ENCODE data around the gene ESRRA.
A peak's percentile ranks its signal among the peaks of the same experiment; 100 is the strongest.
"Not testable (repeated sequence)": the region's sequence is repeated elsewhere in the genome, so short reads cannot be mapped to it uniquely, and the experiment has no call there.

The ESRRA gene

DNA sequence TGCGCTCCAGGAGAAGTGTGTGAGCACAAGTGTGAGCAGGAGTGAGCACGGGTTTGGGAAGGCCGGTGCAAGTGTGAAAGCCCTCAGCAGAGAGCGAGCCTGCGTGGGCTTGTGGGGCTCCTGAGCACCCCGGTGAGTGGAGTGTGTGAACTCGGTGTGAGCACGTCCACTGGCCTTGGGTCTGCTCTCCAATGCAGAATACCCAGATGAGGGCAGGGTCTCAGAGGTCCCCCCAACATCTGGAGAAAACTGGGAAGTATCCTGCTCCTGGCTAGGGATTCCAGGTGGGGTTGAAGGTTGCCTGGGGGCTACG lies 1.2 kb downstream of the ESRRA start:
- DNase-seq: no peak
- ChIA-PET CTCF (interaction anchor here (1.4 to 2.7 kb wide), 3 partner anchors 10 to 34 kb away, joined by 3 to 14 read pairs (median 13); partner anchors contain the start of genes PRDX5 and TRMT112), POLR2A (no interaction called here)
- WGBS (ENCODE audit: insufficient coverage): 23% methylated on average over 9 of the region's 9 CpGs
- Histone ChIP-seq H3K27me3 (replicated peaks in 2 of 5; ENCODE audit: control insufficient read depth in 4 of 5, insufficient read depth in 5 of 5, low read length in 4 of 5) (peaks cover 0 to 5% (median 3%) of the 10 kb centered on the region in 5 experiments), H3K27ac (ENCODE audit: insufficient read depth in 1 of 2, low read depth in 1 of 2, low read length in 2 of 2, poor library complexity in 1 of 2, severe bottlenecking in 2 of 2) (peak overlapping the region in 1 of 2 experiments; percentile 60), H3K9me3 (ENCODE audit: control extremely low read depth in 1 of 5, control insufficient read depth in 4 of 5, insufficient read depth in 2 of 5, low read depth in 1 of 5, low read length in 4 of 5) (no peaks in the 10 kb centered on the region), H3K36me3 (ENCODE audit: control insufficient read depth in 4 of 4, insufficient read depth in 4 of 4, low read length in 3 of 4) (peaks cover 0 to 11% (median 2%) of the 10 kb centered on the region in 4 experiments), H3K4me1 (ENCODE audit: control extremely low read depth in 1 of 4, control insufficient read depth in 4 of 4, insufficient read depth in 4 of 4, low read length in 3 of 4) (peaks cover 7 to 26% (median 24%) of the 10 kb centered on the region in 4 experiments), H3K4me3 (ENCODE audit: control insufficient read depth in 1 of 7, extremely low read depth in 1 of 7, insufficient read depth in 4 of 7, low read depth in 2 of 7, low read length in 6 of 7) (peak overlapping the region; percentile 58 to 82 (median 72))

DNA sequence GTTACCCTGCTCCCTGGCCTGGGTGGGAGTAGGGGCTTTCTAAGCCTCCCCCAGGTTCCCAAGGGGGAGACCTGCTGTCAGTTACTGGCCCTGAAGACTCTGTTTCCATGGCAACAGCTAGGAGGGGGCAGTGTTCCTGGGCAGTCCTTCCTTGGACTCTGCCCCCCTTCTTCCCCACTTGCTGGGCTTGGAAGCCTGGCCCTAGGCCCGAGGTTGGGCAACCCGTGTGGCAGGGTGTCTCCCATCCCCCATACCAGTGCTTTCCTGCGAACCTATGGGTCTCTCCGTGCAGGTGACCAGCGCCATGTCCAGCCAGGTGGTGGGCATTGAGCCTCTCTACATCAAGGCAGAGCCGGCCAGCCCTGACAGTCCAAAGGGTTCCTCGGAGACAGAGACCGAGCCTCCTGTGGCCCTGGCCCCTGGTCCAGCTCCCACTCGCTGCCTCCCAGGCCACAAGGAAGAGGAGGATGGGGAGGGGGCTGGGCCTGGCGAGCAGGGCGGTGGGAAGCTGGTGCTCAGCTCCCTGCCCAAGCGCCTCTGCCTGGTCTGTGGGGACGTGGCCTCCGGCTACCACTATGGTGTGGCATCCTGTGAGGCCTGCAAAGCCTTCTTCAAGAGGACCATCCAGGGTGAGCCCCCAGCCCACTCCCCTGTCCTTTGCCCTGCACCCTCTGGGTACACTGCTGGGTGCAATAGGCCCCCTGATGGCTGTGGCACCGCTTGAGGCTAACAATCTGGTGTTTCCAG lies 1.7 kb downstream of the ESRRA start:
- Histone ChIP-seq H3K36me3 (ENCODE audit: control insufficient read depth in 4 of 4, insufficient read depth in 4 of 4, low read length in 3 of 4) (peaks cover 0 to 11% (median 2%) of the 10 kb centered on the region in 4 experiments), H3K4me1 (ENCODE audit: control extremely low read depth in 1 of 4, control insufficient read depth in 4 of 4, insufficient read depth in 4 of 4, low read length in 3 of 4) (peaks cover 7 to 26% (median 24%) of the 10 kb centered on the region in 4 experiments), H3K4me3 (ENCODE audit: control insufficient read depth in 1 of 7, extremely low read depth in 1 of 7, insufficient read depth in 4 of 7, low read depth in 2 of 7, low read length in 6 of 7) (peak overlapping the region in 5 of 7 experiments; percentile 72 to 82 (median 77)), H3K27ac (ENCODE audit: insufficient read depth in 1 of 2, low read depth in 1 of 2, low read length in 2 of 2, poor library complexity in 1 of 2, severe bottlenecking in 2 of 2) (peak overlapping the region in 1 of 2 experiments; percentile 60), H3K9me3 (ENCODE audit: control extremely low read depth in 1 of 5, control insufficient read depth in 4 of 5, insufficient read depth in 2 of 5, low read depth in 1 of 5, low read length in 4 of 5) (no peaks in the 10 kb centered on the region), H3K27me3 (replicated peaks in 2 of 5; ENCODE audit: control insufficient read depth in 4 of 5, insufficient read depth in 5 of 5, low read length in 4 of 5) (peaks cover 0 to under 1% (median 0%) of the 10 kb centered on the region in 5 experiments)
- WGBS (ENCODE audit: insufficient coverage): 96% methylated on average over 3 of the region's 15 CpGs
- ChIA-PET CTCF (interaction anchor here (0.7 to 2.7 kb wide), 5 partner anchors 10 to 306 kb away, joined by 3 to 14 read pairs (median 4); partner anchors contain the start of genes PRDX5 and TRMT112), POLR2A (no interaction called here)
- DNase-seq: no peak

DNA sequence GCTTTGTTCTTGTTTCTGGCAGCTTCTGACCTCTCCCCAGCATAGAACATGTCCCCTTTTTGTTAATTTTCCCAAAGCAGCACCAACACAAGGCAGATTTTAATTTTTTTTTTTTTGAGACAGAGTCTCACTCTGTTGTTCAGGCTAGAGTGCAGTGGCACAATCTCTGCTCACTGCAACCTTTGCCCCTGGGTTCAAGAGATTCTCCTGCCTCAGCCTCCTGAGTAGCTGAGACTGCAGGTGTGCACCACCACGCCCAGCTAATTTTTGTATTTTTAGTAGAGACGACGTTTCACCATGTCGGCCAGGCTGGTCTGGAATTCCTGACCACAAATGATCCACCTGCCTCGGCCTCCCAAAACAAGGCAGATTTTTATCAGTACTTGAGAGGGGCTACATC lies 2.5 kb downstream of the ESRRA start:
- POLR2A ChIA-PET; H3K4me3 ChIP-seq (ENCODE audit: control insufficient read depth in 1 of 7, extremely low read depth in 1 of 7, insufficient read depth in 4 of 7, low read depth in 2 of 7, low read length in 6 of 7); DNase-seq; H3K27ac ChIP-seq (ENCODE audit: insufficient read depth in 1 of 2, low read depth in 1 of 2, low read length in 2 of 2, poor library complexity in 1 of 2, severe bottlenecking in 2 of 2); H3K27me3 ChIP-seq (replicated peaks in 2 of 5; ENCODE audit: control insufficient read depth in 4 of 5, insufficient read depth in 5 of 5, low read length in 4 of 5); H3K9me3 ChIP-seq (ENCODE audit: control extremely low read depth in 1 of 5, control insufficient read depth in 4 of 5, insufficient read depth in 2 of 5, low read depth in 1 of 5, low read length in 4 of 5): not testable (repeated sequence)
- 98% methylated on average over 5 of the region's 5 CpGs for WGBS (ENCODE audit: insufficient coverage)
- CTCF ChIA-PET: interaction anchor here (1.1 to 2.7 kb wide), 4 partner anchors 9 to 38 kb away, joined by 4 to 14 read pairs (median 8); partner anchors contain the start of genes PRDX5 and TRMT112
- Histone ChIP-seq H3K36me3 (ENCODE audit: control insufficient read depth in 4 of 4, insufficient read depth in 4 of 4, low read length in 3 of 4) (peaks cover 0 to 17% (median 5%) of the 10 kb centered on the region in 4 experiments), H3K4me1 (ENCODE audit: control extremely low read depth in 1 of 4, control insufficient read depth in 4 of 4, insufficient read depth in 4 of 4, low read length in 3 of 4) (peaks cover 7 to 26% (median 24%) of the 10 kb centered on the region in 4 experiments)

DNA sequence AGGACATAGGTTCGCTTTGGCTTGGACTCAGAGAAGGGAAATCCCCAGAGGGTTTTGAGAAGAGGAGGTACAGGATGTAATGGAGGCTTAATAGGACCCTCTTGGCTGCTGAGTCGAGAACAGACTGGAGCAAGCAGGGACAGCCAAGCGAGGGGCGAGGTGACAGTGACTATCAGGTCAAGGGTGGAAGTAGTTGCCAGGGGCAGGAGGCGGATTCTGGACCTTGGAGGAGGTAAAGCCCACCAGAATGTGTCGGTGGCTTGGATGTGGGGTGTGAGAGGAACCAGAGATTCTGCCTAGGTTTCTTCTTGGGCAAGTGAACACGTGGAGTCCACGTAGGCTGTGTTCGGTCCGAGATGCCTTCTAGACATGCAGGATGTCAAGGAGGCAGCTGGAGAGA lies 7.6 kb downstream of the ESRRA start:
- CTCF ChIA-PET: interaction anchor here (0.9 to 8.7 kb wide), 3 partner anchors 19 to 40 kb away, joined by 3 to 133 read pairs (median 4); no protein-coding TSS in a partner anchor
- no peak overlapping the region for H3K4me3 ChIP-seq (ENCODE audit: control insufficient read depth in 1 of 7, extremely low read depth in 1 of 7, insufficient read depth in 4 of 7, low read depth in 2 of 7, low read length in 6 of 7)
- H3K9me3 ChIP-seq (ENCODE audit: control extremely low read depth in 1 of 5, control insufficient read depth in 4 of 5, insufficient read depth in 2 of 5, low read depth in 1 of 5, low read length in 4 of 5): no peaks in the 10 kb centered on the region
- DNase-seq: no peak
- POLR2A ChIA-PET: no interaction called here
- peaks cover 13 to 46% (median 19%) of the 10 kb centered on the region in 4 experiments for H3K36me3 ChIP-seq (ENCODE audit: control insufficient read depth in 4 of 4, insufficient read depth in 4 of 4, low read length in 3 of 4)
- WGBS (ENCODE audit: insufficient coverage): 98% methylated on average over 10 of the region's 10 CpGs
- peaks cover 0 to 18% (median 14%) of the 10 kb centered on the region in 4 experiments for H3K4me1 ChIP-seq (ENCODE audit: control extremely low read depth in 1 of 4, control insufficient read depth in 4 of 4, insufficient read depth in 4 of 4, low read length in 3 of 4)
- no peak overlapping the region for H3K27ac ChIP-seq (ENCODE audit: insufficient read depth in 1 of 2, low read depth in 1 of 2, low read length in 2 of 2, poor library complexity in 1 of 2, severe bottlenecking in 2 of 2)
- no peaks in the 10 kb centered on the region for H3K27me3 ChIP-seq (replicated peaks in 2 of 5; ENCODE audit: control insufficient read depth in 4 of 5, insufficient read depth in 5 of 5, low read length in 4 of 5)

DNA sequence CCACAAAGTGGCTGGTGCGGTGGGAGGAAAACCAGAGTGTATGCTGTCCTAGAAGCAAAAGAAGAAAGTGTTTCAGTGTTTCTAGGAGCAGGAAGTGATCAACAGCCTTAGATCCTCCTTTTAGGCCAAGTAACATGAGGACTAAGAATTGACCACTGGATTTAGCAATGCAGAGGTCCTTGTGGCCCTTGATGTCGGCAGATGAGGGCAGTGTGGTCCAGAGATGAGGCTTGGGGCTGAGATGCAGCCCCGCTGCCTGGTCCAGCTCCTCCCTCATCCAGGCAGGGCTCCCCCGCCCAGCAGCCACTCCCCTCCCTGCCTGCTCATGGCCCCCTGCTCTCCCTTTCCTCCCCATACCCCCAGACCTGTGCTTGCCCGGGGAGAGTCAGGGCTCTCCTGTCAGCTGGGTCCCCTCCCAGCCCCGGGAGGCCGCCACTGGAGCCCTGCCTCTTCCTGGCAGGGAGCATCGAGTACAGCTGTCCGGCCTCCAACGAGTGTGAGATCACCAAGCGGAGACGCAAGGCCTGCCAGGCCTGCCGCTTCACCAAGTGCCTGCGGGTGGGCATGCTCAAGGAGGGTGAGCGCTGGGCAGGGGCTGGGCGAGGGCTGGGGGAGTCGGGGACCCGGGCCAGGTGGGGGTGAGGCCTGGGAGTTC lies 8.3 kb downstream of the ESRRA start:
- Histone ChIP-seq H3K9me3 (ENCODE audit: control extremely low read depth in 1 of 5, control insufficient read depth in 4 of 5, insufficient read depth in 2 of 5, low read depth in 1 of 5, low read length in 4 of 5) (no peaks in the 10 kb centered on the region), H3K27ac (ENCODE audit: insufficient read depth in 1 of 2, low read depth in 1 of 2, low read length in 2 of 2, poor library complexity in 1 of 2, severe bottlenecking in 2 of 2) (no peak overlapping the region), H3K4me1 (ENCODE audit: control extremely low read depth in 1 of 4, control insufficient read depth in 4 of 4, insufficient read depth in 4 of 4, low read length in 3 of 4) (peaks cover 0 to 18% (median 18%) of the 10 kb centered on the region in 4 experiments), H3K36me3 (ENCODE audit: control insufficient read depth in 4 of 4, insufficient read depth in 4 of 4, low read length in 3 of 4) (peaks cover 13 to 46% (median 19%) of the 10 kb centered on the region in 4 experiments), H3K27me3 (replicated peaks in 2 of 5; ENCODE audit: control insufficient read depth in 4 of 5, insufficient read depth in 5 of 5, low read length in 4 of 5) (no peaks in the 10 kb centered on the region), H3K4me3 (ENCODE audit: control insufficient read depth in 1 of 7, extremely low read depth in 1 of 7, insufficient read depth in 4 of 7, low read depth in 2 of 7, low read length in 6 of 7) (no peak overlapping the region)
- ChIA-PET POLR2A (no interaction called here), CTCF (interaction anchor here (1.0 to 8.7 kb wide), 3 partner anchors 19 to 44 kb away, joined by 3 to 133 read pairs (median 4); no protein-coding TSS in a partner anchor)
- WGBS (ENCODE audit: insufficient coverage): 98% methylated on average over 9 of the region's 18 CpGs
- DNase-seq: no peak

DNA sequence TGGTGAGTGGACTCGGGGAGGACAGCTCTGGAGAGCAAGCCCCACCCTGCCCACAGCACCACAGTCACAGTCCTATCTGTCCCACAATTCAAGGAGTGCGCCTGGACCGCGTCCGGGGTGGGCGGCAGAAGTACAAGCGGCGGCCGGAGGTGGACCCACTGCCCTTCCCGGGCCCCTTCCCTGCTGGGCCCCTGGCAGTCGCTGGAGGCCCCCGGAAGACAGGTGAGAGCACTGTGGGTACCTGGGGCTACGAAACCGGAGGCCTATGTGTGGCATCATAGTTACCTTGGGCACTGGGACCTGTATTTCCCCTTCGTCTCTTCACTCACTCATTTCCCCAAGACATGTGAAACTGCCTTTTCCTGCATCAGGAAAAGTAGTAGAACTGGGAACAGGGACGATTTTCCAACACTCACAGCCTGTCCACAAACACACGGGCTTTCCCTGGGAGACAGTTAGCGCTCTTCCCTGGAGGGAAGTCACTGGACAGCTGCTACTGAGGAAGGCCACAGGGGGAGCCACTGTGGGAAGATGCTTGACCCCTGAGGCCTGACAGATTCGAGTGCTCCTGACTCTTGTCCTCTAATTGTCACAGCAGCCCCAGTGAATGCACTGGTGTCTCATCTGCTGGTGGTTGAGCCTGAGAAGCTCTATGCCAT lies 9.0 kb downstream of the ESRRA start:
- Histone ChIP-seq H3K4me1 (ENCODE audit: control extremely low read depth in 1 of 4, control insufficient read depth in 4 of 4, insufficient read depth in 4 of 4, low read length in 3 of 4) (peaks cover 0 to 24% (median 23%) of the 10 kb centered on the region in 4 experiments), H3K36me3 (ENCODE audit: control insufficient read depth in 4 of 4, insufficient read depth in 4 of 4, low read length in 3 of 4) (peaks cover 13 to 46% (median 19%) of the 10 kb centered on the region in 4 experiments), H3K9me3 (ENCODE audit: control extremely low read depth in 1 of 5, control insufficient read depth in 4 of 5, insufficient read depth in 2 of 5, low read depth in 1 of 5, low read length in 4 of 5) (no peaks in the 10 kb centered on the region), H3K27ac (ENCODE audit: insufficient read depth in 1 of 2, low read depth in 1 of 2, low read length in 2 of 2, poor library complexity in 1 of 2, severe bottlenecking in 2 of 2) (no peak overlapping the region), H3K4me3 (ENCODE audit: control insufficient read depth in 1 of 7, extremely low read depth in 1 of 7, insufficient read depth in 4 of 7, low read depth in 2 of 7, low read length in 6 of 7) (no peak overlapping the region), H3K27me3 (replicated peaks in 2 of 5; ENCODE audit: control insufficient read depth in 4 of 5, insufficient read depth in 5 of 5, low read length in 4 of 5) (no peaks in the 10 kb centered on the region)
- no peak for DNase-seq
- ChIA-PET POLR2A (no interaction called here), CTCF (interaction anchor here (0.9 to 8.7 kb wide), 4 partner anchors 18 to 43 kb away, joined by 3 to 133 read pairs (median 4); no protein-coding TSS in a partner anchor)
- 97% methylated on average over 15 of the region's 19 CpGs for WGBS (ENCODE audit: insufficient coverage)
